ENCODE results near the gene CMC2.

The CMC2 gene

GRCh38 chr16:80972611-80973010 is 34.1 kb downstream of the CMC2 start:
- DNase-seq: no peak

GRCh38 chr16:80971819-80972218 is 34.9 kb downstream of the CMC2 start:
- DNase-seq: no peak

- no peak for DNase-seq
These were observed 37.6 kb downstream of the CMC2 start for GRCh38 chr16:80969114-80969484.

GRCh38 chr16:80968386-80969113 is 38.1 kb downstream of the CMC2 start:
- DNase-seq: no peak

GRCh38 chr16:80966617-80967016 is 40.1 kb downstream of the CMC2 start:
- no peak for DNase-seq

GRCh38 chr16:80964351-80964750 is 42.3 kb downstream of the CMC2 start:
- no peak for DNase-seq

GRCh38 chr16:80962879-80963278 is 43.8 kb downstream of the CMC2 start:
- DNase-seq: no peak

GRCh38 chr16:80958284-80958683 is 48.4 kb downstream of the CMC2 start:
- no peak for DNase-seq

- no peak for DNase-seq
These were observed 51.7 kb downstream of the CMC2 start for GRCh38 chr16:80954985-80955384.

- DNase-seq: no peak
These were observed 57.7 kb downstream of the CMC2 start for GRCh38 chr16:80948886-80949493.

- no peak for DNase-seq
These were observed 58.7 kb downstream of the CMC2 start for GRCh38 chr16:80947708-80948625.

- DNase-seq: no peak
These were observed 59.4 kb downstream of the CMC2 start for GRCh38 chr16:80947239-80947638.

- DNase-seq: no peak
These were observed 60.2 kb downstream of the CMC2 start for GRCh38 chr16:80946481-80946880.

- no peak for DNase-seq
These were observed 66.4 kb downstream of the CMC2 start for GRCh38 chr16:80940069-80940856.

GRCh38 chr16:80938879-80939260 is 67.8 kb downstream of the CMC2 start:
- no peak for DNase-seq

GRCh38 chr16:80938004-80938878 is 68.4 kb downstream of the CMC2 start:
- DNase-seq: no peak

GRCh38 chr16:80936410-80936809 is 70.3 kb downstream of the CMC2 start:
- DNase-seq: no peak

GRCh38 chr16:80935691-80936090 is 71.0 kb downstream of the CMC2 start:
- no peak for DNase-seq

- DNase-seq: no peak
These were observed 74.0 kb downstream of the CMC2 start for GRCh38 chr16:80932708-80933095.

- no peak for DNase-seq
These were observed 74.6 kb downstream of the CMC2 start for GRCh38 chr16:80931801-80932707.

Measured in NCI-H1436 treated with DMSO at 0.1 percent for 48 hours (cell line).